GM12891 (cell line): ENCODE results near the gene PNPO.

Source experiments
- DNase-seq: peaks from one replicate; pipeline ENCODE4 v3.0.0; 2011; ENCODE audit warnings: low spot score; ENCODE audit not compliant: insufficient read length
- FAIRE-seq: peaks from 2 replicates; lab custom pipeline; 2011; peaks lifted over from hg19 to GRCh38; lab: Jason Lieb, UNC
- PAX5 ChIP-seq: IDR thresholded peaks from 2 replicates; pipeline ENCODE4 v1.6.1; 2011; ENCODE audit warnings: low read length, moderate library complexity, mild to moderate bottlenecking; ENCODE audit not compliant: insufficient read depth, severe bottlenecking
- POLR2A ChIP-seq: IDR thresholded peaks from 2 replicates; pipeline ENCODE4 v1.6.1; 2011; ENCODE audit warnings: low read depth, low read length, control low read depth
- POLR2AphosphoS5 ChIP-seq: IDR thresholded peaks from 2 replicates; pipeline ENCODE4 v1.6.1; 2011; ENCODE audit warnings: low read depth, low read length, control low read depth
- POU2F2 ChIP-seq: IDR thresholded peaks from 2 replicates; pipeline ENCODE4 v1.6.1; 2011; ENCODE audit warnings: low read depth, mild to moderate bottlenecking, control low read depth, low read length, moderate library complexity
- SPI1 ChIP-seq: IDR thresholded peaks from 2 replicates; pipeline ENCODE4 v1.6.1; 2011; ENCODE audit warnings: low read depth, low read length, control low read depth
- TAF1 ChIP-seq: IDR thresholded peaks from 2 replicates; pipeline ENCODE4 v1.6.1; 2011; ENCODE audit warnings: low read depth, low read length, control low read depth

The PNPO gene

DNA sequence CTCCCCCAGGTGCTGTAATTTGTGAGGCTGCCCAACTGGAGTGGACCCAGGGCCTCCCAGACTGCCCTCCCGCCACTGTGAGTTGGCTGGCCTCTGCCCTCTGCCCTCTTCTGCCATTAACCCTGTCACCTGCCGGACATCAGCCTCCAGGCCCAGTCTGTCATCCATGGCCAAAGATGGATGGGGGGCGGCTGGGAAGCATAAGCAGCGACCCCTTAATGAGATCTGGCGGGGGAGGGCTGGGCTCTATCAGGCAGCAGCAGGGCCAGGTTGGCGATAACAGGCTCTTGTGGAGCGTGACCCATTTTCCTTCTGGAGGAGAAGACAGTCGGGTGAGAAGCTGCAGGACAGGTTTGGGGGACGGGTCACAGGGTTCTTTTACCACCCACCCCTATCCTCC, 54.8 kb downstream of the PNPO start:
- TF ChIP-seq TAF1 (no peak), POLR2A (no peak), PAX5 (no peak), POLR2AphosphoS5 (no peak), POU2F2 (no peak), SPI1 (no peak)
- no peak for DNase-seq

GRCh38 chr17:47997586-47997985, 56.2 kb downstream of the PNPO start:
- FAIRE-seq (no peak), DNase-seq (no peak)
- no peak for TF ChIP-seq POU2F2
- TF ChIP-seq TAF1: no peak
- no peak for TF ChIP-seq PAX5
- TF ChIP-seq SPI1: no peak
- TF ChIP-seq POLR2AphosphoS5: no peak
- no peak for TF ChIP-seq POLR2A

More for the DNA sequence above, 54.8 kb downstream of the PNPO start:
- FAIRE-seq: no peak

DNA sequence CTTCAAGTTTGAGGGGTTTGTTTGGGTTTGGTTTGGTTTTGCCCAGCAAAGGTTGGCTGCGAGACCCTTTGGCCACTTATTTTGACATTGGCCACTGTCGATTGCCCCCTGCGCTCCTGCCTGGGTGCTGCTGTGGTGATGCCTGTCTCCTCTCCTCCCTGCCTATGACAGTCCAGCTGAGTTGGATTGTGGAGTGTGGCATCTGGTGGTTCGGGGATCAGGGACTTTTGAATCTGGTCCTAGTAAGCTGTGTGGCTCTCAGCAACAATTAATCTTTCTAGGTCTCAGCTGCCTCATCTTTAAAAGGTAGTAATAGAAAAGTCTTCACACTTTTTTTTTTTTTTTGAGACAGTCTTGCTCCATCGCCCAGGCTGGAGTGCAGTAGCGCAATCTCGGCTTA, 56.7 kb downstream of the PNPO start:
- no peak for DNase-seq
- no peak for TF ChIP-seq TAF1
- no peak for TF ChIP-seq POLR2AphosphoS5
- no peak for TF ChIP-seq PAX5
- TF ChIP-seq SPI1: no peak
- TF ChIP-seq POU2F2: no peak
- no peak for TF ChIP-seq POLR2A
- no peak for FAIRE-seq
